H1 (cell line): Measurements from ENCODE around the gene BNIP5.

Source experiments
- EP300 ChIP-seq, 2 experiments: IDR thresholded peaks; 1 replicate in 1 of 2; 2 replicates in 1 of 2; pipeline ENCODE4 v1.6.1; 2011 to 2012; ENCODE audit warnings: low read depth in 2 of 2, low read length in 2 of 2, mild to moderate bottlenecking in 2 of 2, borderline replicate concordance in 1 of 2, inconsistent platforms in 1 of 2, moderate library complexity in 1 of 2
- EZH2 ChIP-seq: fragments of 200-600 bp; sonication (generic); IDR thresholded peaks from 2 replicates; pipeline ENCODE4 v1.7.1; 2012; ENCODE audit warnings: low read depth, mild to moderate bottlenecking, moderate library complexity, low read length, inconsistent platforms; ENCODE audit not compliant: severe bottlenecking
- POLR2A ChIP-seq, 2 experiments: IDR thresholded peaks; 1 replicate in 1 of 2; 2 replicates in 1 of 2; pipeline ENCODE4 v1.6.1; 2011; ENCODE audit warnings: low read depth in 2 of 2, low read length in 2 of 2, mild to moderate bottlenecking in 2 of 2; ENCODE audit errors: control extremely low read depth in 1 of 2
- USF2 ChIP-seq: IDR thresholded peaks from 2 replicates; pipeline ENCODE4 v1.6.1; 2011; ENCODE audit warnings: low read length, improper control_type of control experiment

- TF ChIP-seq POLR2A (IDR thresholded peaks at IDR 0.05; ENCODE audit: control extremely low read depth in 1 of 2, low read depth in 2 of 2, low read length in 2 of 2) (no peak), USF2 (no peak), EZH2 (no peak), EP300 (IDR thresholded peaks at IDR 0.05; ENCODE audit: borderline replicate concordance in 1 of 2, low read depth in 2 of 2, low read length in 2 of 2) (no peak)
Observed at GRCh38 chr6:36378243-36378920, 41.7 kb upstream of the BNIP5 start.
